GM21367 (cell line): ENCODE data around the gene NELFB.
A peak's percentile ranks its signal among the peaks of the same experiment; 100 is the strongest.

ENCODE experiments used
- ATAC-seq: cut with Tn5 transposase; IDR thresholded peaks from one replicate; pipeline ENCODE4 v1.9.1; 2021; ENCODE audit not compliant: unreplicated experiment

The NELFB gene

GRCh38 chr9:137223078-137223970 lies 31.8 kb upstream of the NELFB start:
- ATAC-seq = peak; percentile 50

DNA sequence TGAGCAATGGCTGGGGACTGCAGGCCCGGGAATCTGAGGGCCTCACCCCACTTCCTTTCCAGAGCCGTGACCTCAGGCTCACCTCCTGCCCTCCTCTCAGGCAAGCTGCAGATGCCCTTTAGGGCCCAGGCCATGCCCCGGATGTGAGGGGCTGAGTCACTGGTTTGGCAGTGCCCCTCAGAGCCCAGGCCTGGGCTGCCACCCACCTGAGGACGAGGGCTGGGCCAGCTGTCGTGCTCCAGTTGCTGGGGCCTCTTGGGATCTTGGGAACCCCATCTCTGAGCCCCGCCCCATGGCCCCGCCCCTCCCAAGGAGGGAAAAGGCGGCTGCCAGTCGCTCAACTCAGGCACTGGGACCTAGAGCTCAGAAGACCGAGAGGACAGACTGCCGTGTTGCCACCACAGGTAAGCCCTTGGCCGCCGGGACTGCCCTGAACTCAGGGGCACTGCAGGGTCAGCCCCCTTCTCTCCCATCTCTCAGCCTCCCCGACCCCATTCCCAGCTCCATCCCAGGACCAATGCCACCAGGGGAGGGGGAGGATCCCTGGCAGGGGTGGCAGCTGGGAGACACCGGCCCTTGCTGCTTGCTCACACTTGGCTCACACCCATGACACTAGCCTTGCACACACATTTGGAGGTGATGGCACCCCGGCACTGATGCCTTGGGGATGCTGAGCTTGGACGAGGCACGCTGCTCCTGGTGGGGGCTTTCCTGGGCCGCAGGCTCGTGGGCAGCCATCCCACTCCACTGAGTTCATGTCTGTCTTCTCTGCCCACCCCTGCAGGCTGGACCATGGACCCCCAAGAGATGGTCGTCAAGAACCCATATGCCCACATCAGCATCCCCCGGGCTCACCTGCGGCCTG lies 30.1 kb upstream of the NELFB start, which contains the start of gene CYSRT1:
TSS of gene CYSRT1 (plus strand) at position 345 of the 865 bp plus-strand sequence. CDS start at position 793, 448 bp downstream.
- ATAC-seq = no peak

- ATAC-seq = no peak
Measured at GRCh38 chr9:137225699-137226331, 29.3 kb upstream of the NELFB start.

DNA sequence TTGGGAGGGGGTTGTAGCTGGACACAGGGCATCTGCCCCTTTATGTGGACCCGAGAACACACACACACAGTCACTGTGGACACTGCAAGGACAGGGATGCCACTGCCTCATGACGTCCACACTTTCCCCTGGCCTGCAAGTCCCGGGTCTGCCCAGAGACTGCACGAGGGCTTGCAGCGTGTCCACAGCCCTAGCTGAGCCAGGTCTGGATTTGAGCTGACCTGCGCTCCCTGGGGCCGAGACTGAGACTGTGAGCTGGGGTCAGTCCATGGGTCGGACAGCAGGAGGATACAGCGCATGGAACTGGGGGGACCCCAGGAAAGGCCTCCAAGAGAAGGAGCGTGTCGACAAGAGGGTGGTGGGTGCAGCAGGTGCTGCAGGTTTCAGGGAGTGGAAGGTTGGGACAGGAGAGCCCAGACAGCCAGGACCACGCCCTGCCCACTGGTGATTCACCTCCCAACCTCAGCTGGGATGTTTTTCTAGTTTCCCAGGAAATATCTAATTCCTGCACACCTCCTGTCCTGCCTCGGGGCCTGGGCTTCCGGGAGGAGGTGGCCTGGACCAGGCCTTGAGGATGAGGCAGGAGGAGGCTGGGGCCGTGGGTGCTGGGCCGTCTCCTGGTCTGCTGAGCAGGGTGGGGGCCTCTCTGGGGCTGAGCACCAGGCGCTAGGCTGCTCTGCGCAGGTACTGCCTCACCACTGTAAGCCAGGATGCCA lies 28.6 kb upstream of the NELFB start:
- ATAC-seq = no peak

GRCh38 chr9:137227054-137227852 lies 27.9 kb upstream of the NELFB start, which contains the start of gene RNF224:
RNF224 (plus strand) TSS chr9:137227502; CDS start chr9:137228336, 834 bp downstream.
- no peak for ATAC-seq

DNA sequence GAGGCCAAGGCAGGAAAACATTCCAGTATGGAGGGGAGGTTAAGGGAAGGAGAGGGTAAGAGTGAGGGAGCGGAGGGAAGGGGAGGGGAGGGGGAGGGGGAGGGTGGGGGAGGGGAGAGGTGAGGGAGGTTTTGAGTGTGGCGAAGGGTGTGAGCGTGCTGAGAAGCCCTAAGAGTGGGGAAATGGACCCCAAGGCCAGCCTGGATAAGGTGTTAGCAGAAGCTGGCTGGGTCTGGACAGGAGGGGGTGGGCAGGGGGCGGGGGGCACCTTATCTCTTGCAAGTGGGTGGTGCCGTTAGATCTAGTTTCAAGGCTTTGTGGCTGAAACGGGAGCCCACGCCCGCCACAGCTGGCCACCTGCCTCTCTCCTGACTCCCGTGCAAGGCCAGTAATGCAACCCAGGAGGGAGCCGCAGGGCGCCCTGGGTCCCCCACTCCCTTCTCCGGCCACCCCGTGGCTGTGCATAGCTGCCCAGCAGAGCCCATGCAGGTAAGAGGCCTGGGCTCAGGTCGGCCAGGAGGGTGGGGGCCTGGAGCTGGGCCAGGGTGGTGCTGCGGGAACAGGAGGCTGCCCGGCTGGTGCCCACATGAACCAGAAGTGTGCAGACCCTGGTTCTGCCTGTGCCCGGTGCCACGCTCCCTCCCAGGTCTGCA lies 27.1 kb upstream of the NELFB start:
- ATAC-seq = no peak

DNA sequence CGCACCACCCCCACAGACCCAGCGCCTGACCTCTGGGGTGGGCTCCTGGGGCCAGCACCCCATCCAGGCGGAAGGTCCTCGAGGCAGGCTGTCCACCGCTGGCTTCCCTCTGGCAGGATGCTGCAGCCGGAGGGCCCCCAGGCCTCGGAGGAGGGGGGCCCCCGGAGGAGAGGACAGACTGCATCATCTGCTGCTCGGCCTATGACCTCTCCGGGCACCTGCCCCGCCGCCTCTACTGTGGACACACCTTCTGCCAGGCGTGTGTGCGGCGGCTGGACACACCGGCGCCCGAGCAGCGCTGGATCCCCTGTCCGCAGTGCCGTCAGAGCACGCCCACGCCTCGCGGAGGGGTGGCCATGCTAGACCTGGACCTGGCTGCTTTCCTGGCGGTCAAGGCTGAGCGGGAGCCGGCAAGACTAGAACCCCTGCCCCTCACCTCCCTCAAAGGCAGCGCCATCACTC lies 26.6 kb upstream of the NELFB start:
- no peak for ATAC-seq

DNA sequence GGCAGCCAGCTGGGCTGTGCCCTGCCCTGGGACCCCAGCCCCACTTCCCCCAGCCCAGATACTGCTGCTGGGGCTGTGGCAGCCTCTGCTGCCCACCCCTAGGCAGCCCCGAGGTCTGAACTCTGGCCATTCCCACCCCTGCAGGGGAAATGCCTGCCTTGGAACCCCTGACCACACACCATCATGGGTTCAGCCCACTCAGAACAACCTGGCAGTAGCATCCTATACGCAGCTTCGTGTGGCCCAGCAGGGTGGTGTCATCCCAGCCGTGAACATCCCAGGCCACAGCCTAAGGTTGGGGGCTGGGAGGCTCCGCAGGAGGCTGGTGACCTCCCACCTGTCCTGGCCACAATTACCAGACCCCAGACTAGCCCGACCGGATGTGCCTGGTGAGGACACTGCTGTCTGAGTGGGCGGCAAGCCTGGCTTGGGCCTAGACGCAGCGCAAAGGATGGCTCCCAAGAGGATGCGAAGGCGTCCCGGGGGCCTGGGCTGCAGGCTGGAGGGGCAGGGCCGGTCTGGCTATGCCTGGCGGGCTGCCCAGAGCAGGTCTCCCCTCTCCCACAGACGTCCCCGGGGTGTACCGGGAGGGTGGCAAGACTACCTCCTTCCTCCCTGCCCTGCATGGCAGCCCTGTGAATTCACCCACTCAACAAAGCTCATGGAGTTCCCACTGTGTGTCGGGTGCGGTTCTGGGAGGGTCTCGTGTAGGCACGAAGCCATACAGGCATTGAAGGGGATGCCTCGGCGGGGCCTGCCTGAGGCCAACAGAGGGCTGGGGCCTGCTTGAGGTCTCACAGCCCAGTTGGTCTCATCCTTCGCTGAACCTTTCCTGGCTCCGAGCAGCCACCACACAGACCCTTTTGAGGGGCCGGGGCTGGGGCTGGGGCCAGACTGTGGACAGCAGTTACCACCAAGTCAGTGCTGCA lies 25.9 kb upstream of the NELFB start:
- no peak for ATAC-seq

GRCh38 chr9:137229903-137230704 lies 25.0 kb upstream of the NELFB start:
- ATAC-seq = no peak

GRCh38 chr9:137230705-137231371 lies 24.3 kb upstream of the NELFB start, which contains the start of gene SLC34A3:
SLC34A3 (plus strand) TSS chr9:137230901; CDS start chr9:137231703, 802 bp downstream.
- no peak for ATAC-seq

DNA sequence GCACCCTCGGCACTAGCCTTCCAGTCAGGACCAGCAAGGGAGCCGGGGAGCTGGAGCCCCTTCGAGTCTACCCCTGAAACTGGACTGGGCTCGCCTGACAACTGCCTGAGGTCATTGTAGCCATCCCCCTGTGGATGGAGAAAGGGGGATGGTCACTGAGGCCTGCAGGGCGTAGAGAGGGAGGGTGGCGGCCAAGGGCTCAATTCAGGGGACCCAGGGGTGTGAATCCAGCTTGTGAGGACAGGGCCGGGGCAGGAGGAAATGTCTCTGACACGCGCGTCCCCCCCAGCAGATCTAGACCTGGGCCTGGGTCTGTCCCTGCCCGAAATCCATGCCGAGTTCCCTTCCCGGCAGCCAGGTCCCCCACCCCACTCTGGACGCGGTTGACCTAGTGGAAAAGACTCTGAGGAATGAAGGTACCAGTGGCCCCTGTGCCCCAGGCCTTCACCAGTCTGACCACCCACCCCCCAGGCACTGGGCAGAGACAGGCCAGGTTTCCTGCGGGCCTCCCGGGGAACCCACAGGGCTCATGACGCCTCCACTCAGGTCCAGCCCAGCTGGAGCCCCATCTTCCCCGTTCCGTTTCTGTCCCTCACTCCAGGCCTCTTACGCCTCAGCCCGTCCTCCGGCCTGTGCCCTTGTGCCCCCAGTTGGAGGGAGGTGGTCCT lies 23.6 kb upstream of the NELFB start:
- no peak for ATAC-seq

- no peak for ATAC-seq
Measured at GRCh38 chr9:137232101-137232500, 23.0 kb upstream of the NELFB start.

- ATAC-seq = no peak
Measured at GRCh38 chr9:137232510-137232909, 22.6 kb upstream of the NELFB start.

- ATAC-seq = no peak
Measured at GRCh38 chr9:137233143-137233980, 21.8 kb upstream of the NELFB start.

GRCh38 chr9:137234055-137234697 lies 21.0 kb upstream of the NELFB start:
- no peak for ATAC-seq
